ENCODE results near the gene MDM4.
"Not testable (repeated sequence)": the region's sequence is repeated elsewhere in the genome, so short reads cannot be mapped to it uniquely, and the experiment has no call there.

The MDM4 gene, protein sequence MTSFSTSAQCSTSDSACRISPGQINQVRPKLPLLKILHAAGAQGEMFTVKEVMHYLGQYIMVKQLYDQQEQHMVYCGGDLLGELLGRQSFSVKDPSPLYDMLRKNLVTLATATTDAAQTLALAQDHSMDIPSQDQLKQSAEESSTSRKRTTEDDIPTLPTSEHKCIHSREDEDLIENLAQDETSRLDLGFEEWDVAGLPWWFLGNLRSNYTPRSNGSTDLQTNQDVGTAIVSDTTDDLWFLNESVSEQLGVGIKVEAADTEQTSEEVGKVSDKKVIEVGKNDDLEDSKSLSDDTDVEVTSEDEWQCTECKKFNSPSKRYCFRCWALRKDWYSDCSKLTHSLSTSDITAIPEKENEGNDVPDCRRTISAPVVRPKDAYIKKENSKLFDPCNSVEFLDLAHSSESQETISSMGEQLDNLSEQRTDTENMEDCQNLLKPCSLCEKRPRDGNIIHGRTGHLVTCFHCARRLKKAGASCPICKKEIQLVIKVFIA

DNA sequence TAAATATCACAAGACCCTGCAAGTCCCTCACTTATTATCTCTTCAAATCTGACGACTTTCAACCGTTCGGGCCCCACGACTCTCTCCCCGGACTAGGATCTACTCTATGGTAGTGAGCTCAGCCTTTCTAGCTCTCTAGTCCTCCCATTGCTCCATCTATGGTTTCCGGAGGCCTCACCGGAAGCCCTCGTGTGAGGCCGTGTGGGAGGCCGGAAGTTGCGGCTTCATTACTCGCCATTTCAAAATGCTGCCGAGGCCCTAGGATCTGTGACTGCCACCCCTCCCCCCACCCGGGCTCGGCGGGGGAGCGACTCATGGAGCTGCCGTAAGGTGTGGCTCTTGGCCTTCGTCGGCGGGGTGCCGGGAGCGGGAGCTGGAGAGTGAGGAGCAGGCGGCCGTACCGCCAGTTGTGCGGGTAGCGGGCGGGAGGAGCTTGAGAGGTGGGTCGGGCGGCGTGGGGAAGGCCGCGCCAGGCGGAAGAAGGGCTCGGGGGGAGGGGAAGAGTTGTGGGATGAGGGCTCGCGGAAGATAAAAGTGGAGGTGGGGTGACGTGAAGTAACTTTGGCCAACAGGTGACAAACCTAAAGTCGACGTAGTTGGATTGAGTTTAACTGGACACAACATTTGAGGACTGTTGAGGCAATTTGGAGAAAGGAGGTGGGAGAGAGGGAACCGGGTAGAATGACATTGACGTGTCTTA, at the start of gene MDM4:
TSS of gene MDM4 (plus strand) at position 227 of the 700 bp plus-strand sequence. CDS start 9,113 bp downstream, outside the sequence.
- peak; percentile 88 for DNase-seq

DNA sequence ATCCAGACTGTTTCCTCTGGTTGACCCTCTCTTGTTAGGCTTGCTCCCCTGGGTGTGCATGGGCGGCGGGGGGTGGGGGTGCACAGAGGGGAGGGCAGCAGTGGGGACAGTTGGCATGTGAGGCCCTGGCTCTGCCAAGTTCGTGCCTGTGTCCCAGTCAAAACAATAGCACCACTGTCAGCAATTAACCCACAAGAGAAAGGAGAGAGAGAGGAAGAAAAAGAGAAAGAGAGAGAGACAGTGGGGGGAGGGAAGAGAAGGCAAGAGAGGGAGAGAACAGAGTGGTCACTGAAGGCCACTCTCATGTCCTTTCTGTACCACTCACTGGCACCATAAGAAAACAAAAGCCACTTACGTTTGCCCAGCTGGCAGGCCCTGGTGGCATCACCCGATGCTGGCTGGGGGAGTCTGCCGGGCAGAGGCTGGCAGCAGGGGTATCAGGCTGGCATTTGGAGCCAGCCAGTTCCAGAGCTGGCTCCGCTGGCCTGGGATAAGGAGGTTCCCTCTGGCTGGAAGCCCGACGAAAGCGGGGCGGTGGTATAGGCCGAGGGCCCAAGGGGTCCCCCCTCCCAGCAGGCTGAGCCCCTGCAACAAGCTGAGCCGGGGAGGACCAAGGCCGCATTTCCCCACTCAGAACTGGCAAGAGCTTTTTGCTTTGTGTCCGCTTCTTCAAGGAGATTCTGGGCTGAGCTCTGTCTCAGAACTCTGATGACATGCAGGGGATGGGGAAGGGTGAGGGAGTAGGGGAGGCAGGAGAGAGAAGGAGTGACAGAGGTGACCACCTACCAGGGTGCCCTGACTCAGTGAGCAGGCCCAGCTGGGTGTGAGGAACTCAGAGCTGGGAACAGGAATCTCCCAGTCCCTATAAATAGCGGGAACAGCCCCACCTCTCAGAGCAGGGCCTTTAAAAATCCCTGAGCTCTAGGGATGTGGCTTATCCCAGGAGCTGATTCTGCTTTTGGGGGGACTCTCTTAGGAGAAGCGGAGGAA, 49.5 kb upstream of the MDM4 start:
- no peak for DNase-seq

DNA sequence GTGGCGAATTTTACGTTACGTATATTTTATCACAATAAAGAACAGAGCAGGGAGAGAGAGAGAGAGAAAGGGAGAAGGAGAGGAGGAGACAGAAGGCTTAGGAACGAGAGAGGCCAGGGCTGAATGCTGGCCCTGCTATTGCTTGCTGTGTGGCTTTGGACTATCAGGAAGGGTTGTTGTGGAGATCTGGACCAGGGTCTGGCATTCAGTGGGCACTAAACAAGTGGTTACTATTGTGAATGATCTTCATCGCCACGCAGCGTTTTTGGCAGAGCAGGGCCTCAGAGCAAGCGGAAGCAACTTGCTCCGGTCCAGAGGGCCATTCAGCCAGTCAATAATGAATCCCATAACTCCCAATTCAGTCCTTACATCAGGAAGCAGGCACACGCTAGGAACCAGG, 48.0 kb upstream of the MDM4 start:
- no peak for DNase-seq

DNA sequence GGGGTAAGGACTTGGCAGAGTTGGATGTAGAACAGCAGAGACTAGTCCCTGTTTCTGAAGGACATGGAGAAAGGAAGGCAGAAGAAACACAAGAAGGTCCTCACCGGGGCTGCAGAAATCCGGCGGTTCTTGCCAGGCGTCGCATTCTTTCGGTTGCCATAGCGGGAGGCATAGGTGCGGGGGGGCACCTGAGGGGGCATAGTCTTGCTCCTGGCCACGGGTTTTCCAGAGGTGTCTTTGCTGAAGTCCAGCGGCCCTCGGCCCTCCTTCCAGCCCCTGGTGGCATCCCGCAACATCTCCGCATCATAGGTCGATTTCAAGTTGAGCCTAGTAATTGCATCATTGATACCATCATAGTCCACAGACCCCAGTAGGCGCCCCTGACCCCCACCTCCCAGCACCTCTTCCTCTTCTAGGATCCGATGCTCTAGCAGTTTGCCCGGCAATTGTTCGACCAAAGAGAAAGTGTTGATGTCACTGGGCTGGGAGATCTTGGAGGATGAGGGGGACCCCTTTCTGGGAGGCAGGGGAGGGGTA, 47.4 kb upstream of the MDM4 start:
- no peak for DNase-seq

DNA sequence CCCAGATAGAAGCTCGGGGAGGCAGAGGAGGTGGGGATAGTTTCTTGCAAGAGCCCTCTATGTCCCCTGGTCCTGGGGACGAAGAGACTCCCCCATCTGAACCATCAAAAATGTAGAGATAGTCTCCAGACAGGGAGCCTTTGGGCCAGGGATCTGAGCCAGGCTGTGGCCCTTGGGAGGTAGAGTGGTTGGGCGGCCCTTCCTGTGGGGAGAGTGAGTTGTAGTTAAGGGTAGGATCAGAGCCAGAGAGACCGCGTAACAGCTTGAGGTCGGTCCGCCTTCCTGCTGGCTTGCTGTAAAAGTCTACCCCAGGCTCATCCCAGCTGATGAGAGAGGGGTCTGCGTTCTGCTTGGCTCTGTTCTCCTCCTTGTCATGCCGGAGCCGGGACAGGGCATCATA, 46.9 kb upstream of the MDM4 start:
- DNase-seq = no peak

DNA sequence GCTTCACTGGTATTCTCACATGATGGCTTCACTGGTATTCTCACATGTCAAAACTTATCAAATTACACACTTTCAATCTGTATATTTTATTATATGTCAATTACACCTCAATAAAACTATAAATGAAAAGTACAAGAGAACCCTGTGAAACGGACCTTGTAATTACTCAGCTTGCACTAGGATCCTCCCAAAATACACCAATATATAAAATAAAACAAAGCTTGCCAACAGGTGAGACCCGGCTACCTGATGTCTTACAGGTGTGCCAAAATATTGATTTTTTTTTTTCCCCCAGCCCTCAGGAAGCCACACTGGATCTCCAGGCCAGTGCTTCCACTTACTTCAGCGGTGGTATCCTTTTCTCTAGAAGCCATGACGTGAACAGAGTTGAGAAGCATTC, 44.5 kb upstream of the MDM4 start:
- no peak for DNase-seq

DNA sequence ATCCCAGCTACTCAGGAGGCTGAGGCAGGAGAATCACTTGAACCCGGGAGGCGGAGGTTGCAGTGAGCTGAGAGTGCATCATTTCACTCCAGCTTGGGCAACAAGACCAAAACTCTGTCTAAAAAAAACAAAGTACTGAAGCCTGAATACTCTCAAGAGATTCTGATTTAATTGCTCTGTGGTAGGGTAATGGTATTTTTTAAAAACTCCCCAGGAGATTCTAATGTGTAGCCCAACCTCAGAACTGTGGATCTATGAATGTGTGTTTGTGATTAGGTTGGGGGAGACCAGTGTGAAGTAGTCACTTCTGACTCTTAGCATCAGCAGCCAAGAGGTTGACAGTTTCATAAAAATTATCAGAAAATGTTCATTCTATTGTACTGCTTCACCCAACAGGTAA, 43.5 kb upstream of the MDM4 start:
- no peak for DNase-seq

DNA sequence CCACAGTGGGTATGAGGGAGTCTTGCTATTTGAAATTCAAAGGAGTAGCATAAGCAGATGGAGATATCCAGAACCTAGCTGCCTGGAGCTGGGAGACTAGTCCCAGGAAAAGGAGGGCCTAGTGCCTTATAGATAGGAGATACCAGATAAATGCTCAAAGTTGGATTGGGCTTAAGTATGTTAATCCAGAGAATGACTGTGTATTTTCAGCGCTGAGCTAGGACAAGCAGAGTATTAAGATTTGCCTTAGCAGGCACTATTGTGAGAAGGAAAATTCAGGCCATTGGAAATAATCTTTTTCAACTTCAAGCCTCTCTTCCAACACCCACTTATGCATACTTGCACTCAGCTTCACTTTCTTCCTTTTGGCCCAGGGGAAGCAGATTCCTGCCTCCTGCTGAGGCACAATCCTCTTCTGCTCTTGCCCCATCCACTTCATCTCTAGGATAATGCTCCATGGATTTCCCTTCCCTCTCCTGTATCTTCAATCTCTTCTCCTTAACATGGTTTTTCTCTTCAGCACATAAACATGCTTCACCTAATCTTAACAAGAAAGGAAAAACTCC, 42.7 kb upstream of the MDM4 start:
- no peak for DNase-seq

DNA sequence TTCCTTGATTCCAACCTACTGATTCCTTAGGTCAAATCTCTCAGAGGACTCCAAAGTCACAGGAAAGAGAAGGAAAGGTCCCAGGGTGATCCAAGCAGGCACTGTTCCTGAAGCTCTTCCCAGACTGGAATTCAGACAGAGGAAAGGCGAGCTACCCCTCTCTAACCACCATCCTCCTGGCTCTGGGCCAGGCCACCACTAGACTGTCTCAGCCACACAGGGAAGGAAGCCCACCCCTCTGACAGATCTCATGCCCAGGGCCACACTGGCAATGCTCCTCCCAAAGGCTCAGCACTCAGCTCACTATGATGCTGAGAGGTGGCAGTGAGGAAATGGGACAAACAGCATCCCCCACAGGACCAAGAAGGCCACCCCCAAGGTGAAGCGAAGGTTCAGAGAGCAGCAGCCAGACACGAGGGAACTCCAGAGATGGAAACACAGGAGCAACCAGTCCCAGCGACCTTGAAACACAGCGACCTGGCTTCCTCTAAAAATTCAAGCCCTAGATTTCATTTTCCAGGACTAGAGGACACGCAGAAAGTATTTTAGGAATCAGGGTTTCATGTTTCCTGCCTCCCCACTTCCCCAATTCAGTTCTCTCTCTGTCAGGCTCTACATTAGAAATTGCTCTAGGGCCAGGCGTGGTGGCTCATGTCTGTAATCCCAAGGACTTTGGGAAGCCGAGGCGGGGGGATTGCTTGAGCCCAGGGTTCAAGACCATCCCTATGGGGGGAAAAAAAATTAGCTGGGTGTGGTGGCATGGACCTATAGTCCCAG, 40.4 kb upstream of the MDM4 start:
- no peak for DNase-seq

DNA sequence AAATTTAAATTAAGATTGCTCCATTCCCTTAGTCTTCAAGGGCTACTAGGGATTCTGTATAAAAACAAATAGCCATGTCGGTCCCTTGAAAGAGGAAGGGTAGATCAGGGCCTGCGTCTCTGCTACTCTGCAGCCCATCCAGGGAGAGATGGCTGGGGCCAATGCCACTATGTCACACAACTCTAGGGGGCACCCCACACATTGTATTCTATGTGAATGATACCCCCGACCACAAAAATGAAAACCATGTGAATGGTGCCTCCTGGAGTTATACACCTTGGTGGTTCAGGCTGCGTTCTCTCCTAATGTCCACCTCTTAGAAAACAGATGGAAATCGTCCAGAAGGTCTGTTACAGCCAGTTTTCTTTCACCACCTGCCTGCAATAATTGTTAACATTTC, 39.6 kb upstream of the MDM4 start:
- DNase-seq = no peak

DNA sequence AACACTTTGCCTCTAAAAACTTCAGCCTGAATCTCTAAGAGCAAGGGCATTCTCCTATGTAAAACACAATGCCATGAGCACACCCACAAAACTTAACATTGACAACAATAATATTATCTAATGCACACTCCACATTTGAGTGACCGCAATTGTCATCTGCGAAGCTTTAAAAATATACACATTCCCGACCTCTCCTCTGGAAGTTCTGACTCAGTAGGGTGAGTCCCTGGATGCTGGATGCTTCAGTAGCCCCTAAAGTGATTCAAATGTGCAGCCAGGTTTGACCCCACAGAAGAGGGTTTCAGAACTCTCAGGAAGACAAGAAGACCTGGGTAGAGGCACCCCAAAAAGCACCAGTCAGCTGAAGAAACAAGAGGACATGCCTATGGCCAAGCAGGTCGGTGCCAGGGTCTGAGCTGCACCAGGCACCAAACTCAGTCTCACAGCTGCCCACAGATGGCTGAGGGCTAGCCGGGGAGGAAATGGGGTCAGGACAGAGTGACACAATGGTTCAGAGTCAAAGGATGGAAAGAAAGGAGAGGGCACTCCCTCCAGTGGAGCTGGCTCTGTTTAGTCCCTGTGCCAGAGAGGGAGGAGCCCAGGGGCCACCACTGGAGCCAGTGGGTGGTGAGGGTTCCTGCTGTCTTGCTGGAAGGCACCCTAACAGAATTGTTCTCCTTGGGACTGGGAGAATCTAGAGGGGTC, 39.0 kb upstream of the MDM4 start:
- DNase-seq = no peak

DNA sequence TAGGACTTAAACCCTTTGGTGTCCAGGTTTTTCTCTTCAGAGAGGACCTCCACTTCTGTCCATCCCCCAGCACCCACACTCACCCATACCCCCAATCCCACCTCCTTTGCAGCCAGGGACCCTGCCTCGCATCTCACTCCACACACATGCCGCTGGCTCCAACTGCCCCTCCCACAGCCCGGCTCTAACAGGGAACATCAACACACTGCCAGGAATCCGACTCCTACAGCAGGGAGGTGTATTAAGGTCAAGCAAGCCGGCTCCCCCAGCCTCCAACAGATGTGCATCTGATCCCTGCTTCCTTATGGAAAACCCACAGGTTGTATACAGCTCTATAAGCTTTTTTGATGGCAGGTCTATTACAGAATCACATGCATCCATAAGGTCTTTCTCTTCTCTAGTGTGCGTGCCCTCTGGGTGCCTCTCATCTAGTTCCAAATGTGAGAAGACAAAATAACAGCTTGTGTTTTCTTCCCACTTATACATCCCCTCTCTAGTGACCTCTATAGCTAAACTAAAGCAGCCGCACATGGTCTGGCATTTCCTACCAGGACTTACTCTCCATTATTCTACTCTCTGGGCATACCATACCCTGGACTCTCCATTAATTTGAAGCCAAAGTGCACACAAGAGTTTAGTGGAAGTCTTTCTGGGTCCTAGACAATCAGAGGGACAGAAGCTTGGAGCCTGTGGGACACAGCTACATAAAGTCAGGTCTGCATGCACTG, 37.9 kb upstream of the MDM4 start:
- DNase-seq = no peak

DNA sequence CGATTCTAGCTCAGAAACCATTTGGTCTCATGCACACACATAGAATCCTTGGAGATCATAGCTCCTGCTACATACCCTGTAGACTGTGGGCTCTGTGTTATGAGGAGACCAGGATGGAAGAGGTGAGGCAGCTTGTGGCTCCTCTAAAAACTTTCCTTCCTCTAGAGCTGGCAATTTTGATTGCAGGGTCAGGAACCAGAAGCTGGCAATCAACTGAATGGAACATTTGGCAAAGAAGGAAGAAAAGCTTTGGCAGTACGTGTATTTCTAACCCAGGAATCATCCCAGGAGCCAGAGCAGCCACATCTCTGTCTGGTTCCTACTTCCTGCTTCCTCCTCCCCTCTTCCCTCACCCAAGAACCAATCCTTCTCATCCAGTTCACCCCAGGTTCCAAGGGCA, 37.3 kb upstream of the MDM4 start:
- DNase-seq = no peak

DNA sequence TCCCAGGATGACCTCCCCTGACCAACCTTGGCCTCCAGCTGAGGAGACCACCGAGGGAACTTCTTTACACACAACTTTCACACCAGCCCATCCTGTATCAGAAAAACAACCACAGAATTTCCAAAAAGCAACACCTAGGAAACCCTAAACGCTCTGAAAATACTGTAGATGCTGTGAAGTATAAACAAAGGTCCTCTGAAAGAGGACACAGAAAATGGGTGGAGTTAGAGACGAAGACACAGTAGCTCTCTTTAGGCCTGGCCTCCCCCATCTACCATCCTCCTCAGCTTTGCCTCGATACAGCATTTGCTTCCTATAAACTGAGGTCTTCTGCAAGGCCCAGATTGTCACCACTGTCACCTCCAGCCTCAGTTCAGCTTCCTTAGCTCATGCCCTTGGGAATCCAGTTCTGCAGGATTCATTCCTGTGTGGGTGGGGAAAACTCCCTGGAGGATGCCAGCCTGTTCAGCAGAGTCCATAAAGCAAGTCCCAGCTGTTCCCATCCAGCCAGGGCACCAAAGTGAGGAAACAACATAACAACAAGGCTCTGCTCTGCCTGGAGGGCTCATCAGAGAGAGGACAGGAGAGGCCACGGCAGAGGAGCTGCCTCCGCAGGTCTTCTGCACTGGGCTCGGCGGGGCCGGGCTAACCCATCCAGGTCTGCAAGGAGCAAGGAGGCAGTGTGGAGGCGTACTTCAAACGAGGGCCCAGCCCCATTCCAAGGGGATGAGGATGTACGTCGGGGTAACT, 36.6 kb upstream of the MDM4 start:
- no peak for DNase-seq

DNA sequence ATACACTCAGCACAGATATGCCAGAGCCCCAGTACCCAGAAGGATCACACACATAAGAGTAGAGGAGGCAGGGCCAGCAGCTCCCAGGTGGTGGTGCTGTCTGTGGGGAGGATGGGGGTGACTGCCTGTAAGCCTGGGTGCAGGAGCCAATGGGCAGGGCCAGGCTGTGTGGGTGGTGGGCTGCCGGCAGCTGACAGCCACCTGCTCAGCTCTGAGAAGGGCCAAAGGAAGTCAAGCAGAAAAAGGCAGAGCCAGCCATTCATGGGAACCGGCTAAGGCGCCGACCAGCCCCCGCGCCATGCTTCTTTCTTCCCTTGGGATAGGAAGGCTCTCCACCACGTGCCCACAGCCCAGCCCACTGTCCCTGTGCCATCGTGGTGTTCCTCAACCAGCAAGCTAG, 35.7 kb upstream of the MDM4 start:
- DNase-seq = no peak

DNA sequence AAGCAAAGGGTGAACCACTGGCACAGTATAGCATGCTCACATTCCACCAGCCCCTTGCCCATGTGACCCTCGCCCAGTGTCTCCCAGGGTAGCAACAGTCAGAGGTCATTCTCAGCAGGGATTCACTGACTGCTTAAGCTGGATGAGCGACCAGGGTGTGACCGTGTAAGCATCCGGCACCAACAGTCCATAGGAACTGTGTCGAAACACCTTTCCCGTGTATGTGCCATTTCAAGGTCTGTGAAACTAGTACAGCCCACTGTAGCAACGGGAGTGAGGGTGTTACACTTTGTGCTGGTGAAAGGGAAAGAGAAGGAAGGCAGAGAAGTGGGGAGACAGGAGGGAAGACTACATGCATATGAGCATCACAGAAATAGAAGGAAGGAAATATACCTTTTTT, 32.4 kb upstream of the MDM4 start:
- DNase-seq = no peak

DNA sequence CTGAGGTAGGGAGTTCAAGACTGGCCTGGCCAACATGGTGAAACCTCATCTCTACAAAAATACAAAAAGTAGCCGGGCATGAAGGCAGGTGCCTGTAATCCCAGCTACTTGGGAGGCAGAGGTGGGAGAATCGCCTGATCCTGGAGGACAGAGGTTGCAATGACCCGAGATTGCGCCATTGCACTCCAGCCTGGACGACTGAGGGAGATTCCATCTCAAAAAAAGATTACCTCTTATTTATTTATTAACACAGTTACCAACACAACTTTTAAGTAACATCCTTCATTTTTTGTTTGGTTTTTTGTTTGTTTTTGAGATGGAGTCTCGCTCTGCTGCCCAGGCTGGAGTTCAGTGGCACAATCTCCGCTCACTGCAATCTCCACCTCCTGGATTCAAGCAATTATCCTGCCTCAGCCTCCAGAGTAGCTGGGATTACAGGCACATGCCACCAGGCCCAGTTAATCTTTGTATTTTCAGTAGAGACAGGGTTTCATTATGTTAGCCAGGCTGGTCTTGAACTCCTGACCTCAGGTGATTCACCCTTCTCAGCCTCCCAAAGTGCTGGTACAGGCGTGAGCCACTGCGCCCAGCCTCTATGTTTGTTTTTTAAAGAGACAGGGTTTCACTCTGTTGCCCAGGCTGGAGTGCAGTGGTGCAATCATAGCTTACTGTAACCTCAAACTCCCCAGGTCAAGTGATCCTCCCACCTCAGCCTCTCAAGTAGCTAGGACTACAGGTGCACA, 29.5 kb upstream of the MDM4 start:
- DNase-seq = not testable (repeated sequence)

DNA sequence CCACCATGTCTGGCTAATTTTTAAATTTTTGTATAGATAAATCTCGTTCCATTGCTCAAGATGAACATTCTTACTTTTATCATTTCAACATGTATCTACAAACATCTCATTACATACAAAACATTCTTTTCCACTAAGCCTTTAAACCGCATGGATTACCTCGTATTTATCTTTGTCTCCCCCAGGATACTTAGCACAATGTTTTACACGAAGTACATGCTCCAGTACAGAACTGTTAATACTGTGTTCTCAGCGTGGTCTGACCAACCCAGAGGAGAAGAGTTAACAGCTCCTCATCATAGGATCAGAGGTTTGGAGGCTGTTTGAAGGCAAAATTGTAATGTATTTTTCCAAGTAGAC, 29.0 kb upstream of the MDM4 start:
- no peak for DNase-seq

DNA sequence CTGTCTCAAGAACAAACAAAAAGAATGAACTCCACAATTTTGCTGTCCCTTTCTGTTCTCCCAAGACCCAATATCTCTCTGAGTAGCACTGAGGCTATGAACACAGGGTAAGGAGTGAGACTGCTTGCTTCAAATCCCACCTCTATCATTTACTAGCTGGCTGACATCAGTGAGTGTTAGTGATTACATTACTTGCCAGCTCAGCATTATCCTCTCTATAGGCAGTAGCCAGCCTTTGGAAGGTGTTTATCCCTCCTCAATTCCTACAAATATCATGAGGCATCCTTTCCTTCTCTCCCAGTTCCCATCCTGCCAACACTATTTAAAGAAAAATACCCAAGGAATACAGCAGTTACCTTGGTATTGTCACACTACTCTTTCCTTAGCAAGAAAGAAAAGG, 24.6 kb upstream of the MDM4 start:
- no peak for DNase-seq

All from stimulated activated CD4-positive, alpha-beta T cell treated with anti-CD3 and anti-CD28 coated beads, Interleukin-12 subunit alpha, Interleukin-12 subunit beta, amount 100 ng/mL, for 4 hours (primary cell).